Activated CD8-positive, alpha-beta T cell treated with anti-CD3 and anti-CD28 coated beads for 36 hours (primary cell): ENCODE results near the gene COL6A3. TPM values are rescaled to one million over a fixed set of nuclear protein-coding genes. Genes with fewer than 3 reads are reported as not detected.

Experiments
- ATAC-seq: fragments of 200-7000 bp; cut with Tn5 transposase; one replicate; pipeline ENCODE4 v1.10.0; 2021; ENCODE audit warnings: mild to moderate bottlenecking, moderate library complexity
- CTCF ChIA-PET: fragments of 350-600 bp; sonication (Branson Sonifier 250); formaldehyde crosslinking; loops from one replicate; lab custom pipeline; 2021; ENCODE audit warnings: antibody characterized with exemption; lab: Charles Lee
- POLR2A ChIA-PET: fragments of 350-600 bp; sonication (Branson Sonifier 250); formaldehyde crosslinking; loops from one replicate; lab custom pipeline; 2021; ENCODE audit warnings: antibody characterized with exemption; lab: Charles Lee
- DNase-seq: peaks from one replicate; pipeline ENCODE4 v3.0.0-alpha.2; 2020
- H3K27ac Mint-ChIP-seq: one replicate; pipeline ENCODE4 v1.8.0; 2021; ENCODE audit warnings: mild to moderate bottlenecking, mixed read lengths
- H3K27me3 Mint-ChIP-seq: one replicate; pipeline ENCODE4 v1.8.0; 2021; ENCODE audit warnings: mixed read lengths
- H3K36me3 Mint-ChIP-seq: one replicate; pipeline ENCODE4 v1.8.0; 2021; ENCODE audit warnings: low read depth, mixed read lengths
- H3K4me1 Mint-ChIP-seq: one replicate; pipeline ENCODE4 v1.8.0; 2021; ENCODE audit warnings: low read depth, mixed read lengths
- H3K4me3 Mint-ChIP-seq: one replicate; pipeline ENCODE4 v1.8.0; 2021; ENCODE audit warnings: mild to moderate bottlenecking, moderate library complexity, mixed read lengths
- H3K9me3 Mint-ChIP-seq: one replicate; pipeline ENCODE4 v1.8.0; 2021; ENCODE audit warnings: mixed read lengths
- CTCF ChIP-seq: fragments of 200-600 bp; IDR thresholded peaks from one replicate; pipeline ENCODE4 v1.8.0; 2022; ENCODE audit warnings: antibody characterized with exemption, mild to moderate bottlenecking
- intact Hi-C: fragments of 100-400 bp; cut with micrococcal nuclease; formaldehyde crosslinking; loops from one replicate; pipeline ENCODE4 v1.10.0; 2022
- total RNA-seq, 2 experiments: library from RNA; stranded (reverse); gene quantifications; one replicate each; pipeline ENCODE4 v1.2.3, GENCODE V29; 2021

The COL6A3 gene
- total RNA-seq, 2 experiments from 2014 or later, result 4.0 to 4.1 TPM

GRCh38 chr2:237309011-237309410 lies 105.0 kb downstream of the COL6A3 start:
- ATAC-seq (no peak), DNase-seq (no peak)
- Mint-ChIP-seq H3K36me3 (no peaks in the 10 kb centered on the region), H3K4me1 (no peaks in the 10 kb centered on the region), H3K27ac (no peak overlapping the region), H3K27me3 (peaks cover 5% of the 10 kb centered on the region), H3K4me3 (no peak overlapping the region), H3K9me3 (peaks cover 4% of the 10 kb centered on the region)
- no peak for TF ChIP-seq CTCF
- POLR2A ChIA-PET, result no interaction called here
- CTCF ChIA-PET, result no interaction called here
- intact Hi-C loops, result no loop called here

GRCh38 chr2:237307474-237307873 lies 106.5 kb downstream of the COL6A3 start:
- H3K27me3 Mint-ChIP-seq, result peaks cover 5% of the 10 kb centered on the region
- no peak for TF ChIP-seq CTCF
- ATAC-seq (no peak), DNase-seq (no peak)
- H3K4me1 Mint-ChIP-seq, result no peaks in the 10 kb centered on the region
- ChIA-PET POLR2A (no interaction called here), CTCF (interaction anchor here (0.9 kb wide), 1 partner anchor 153 kb away, joined by 3 read pairs; no protein-coding TSS in a partner anchor)
- H3K36me3 Mint-ChIP-seq, result no peaks in the 10 kb centered on the region
- no peak overlapping the region for H3K27ac Mint-ChIP-seq
- no peak overlapping the region for H3K4me3 Mint-ChIP-seq
- intact Hi-C loops, result no loop called here
- H3K9me3 Mint-ChIP-seq, result peaks cover 8% of the 10 kb centered on the region

- TF ChIP-seq CTCF, result no peak
- DNase-seq (no peak), ATAC-seq (no peak)
- no peaks in the 10 kb centered on the region for H3K4me1 Mint-ChIP-seq
- H3K4me3 Mint-ChIP-seq, result no peak overlapping the region
- CTCF ChIA-PET, result no interaction called here
- no peak overlapping the region for H3K27ac Mint-ChIP-seq
- intact Hi-C loops, result no loop called here
- no peaks in the 10 kb centered on the region for H3K36me3 Mint-ChIP-seq
- POLR2A ChIA-PET, result no interaction called here
- peaks cover 11% of the 10 kb centered on the region for H3K9me3 Mint-ChIP-seq
- peaks cover 5% of the 10 kb centered on the region for H3K27me3 Mint-ChIP-seq
Measured at GRCh38 chr2:237306787-237307170, 107.2 kb downstream of the COL6A3 start.

GRCh38 chr2:237306083-237306786 lies 107.7 kb downstream of the COL6A3 start:
- H3K4me1 Mint-ChIP-seq, result no peaks in the 10 kb centered on the region
- H3K27me3 Mint-ChIP-seq, result peaks cover 5% of the 10 kb centered on the region
- ATAC-seq (no peak), DNase-seq (no peak)
- CTCF ChIA-PET, result no interaction called here
- H3K36me3 Mint-ChIP-seq, result no peaks in the 10 kb centered on the region
- TF ChIP-seq CTCF, result no peak
- H3K9me3 Mint-ChIP-seq, result peaks cover 11% of the 10 kb centered on the region
- H3K27ac Mint-ChIP-seq, result no peak overlapping the region
- intact Hi-C loops, result no loop called here
- H3K4me3 Mint-ChIP-seq, result no peak overlapping the region
- POLR2A ChIA-PET, result no interaction called here

GRCh38 chr2:237305579-237305978 lies 108.4 kb downstream of the COL6A3 start:
- Mint-ChIP-seq H3K27me3 (peaks cover 6% of the 10 kb centered on the region), H3K27ac (no peak overlapping the region), H3K9me3 (peaks cover 11% of the 10 kb centered on the region), H3K4me1 (no peaks in the 10 kb centered on the region), H3K4me3 (no peak overlapping the region), H3K36me3 (no peaks in the 10 kb centered on the region)
- ATAC-seq (no peak), DNase-seq (no peak)
- intact Hi-C loops, result no loop called here
- POLR2A ChIA-PET, result no interaction called here
- CTCF ChIA-PET, result no interaction called here
- TF ChIP-seq CTCF, result no peak
